Sigmoid colon (tissue), 7 donors: ENCODE data around the gene CUX1. TPM values are rescaled to one million over a fixed set of nuclear protein-coding genes. Genes with fewer than 3 reads are reported as not detected.
"Not testable (repeated sequence)": the region's sequence is repeated elsewhere in the genome, so short reads cannot be mapped to it uniquely, and the experiment has no call there.

Source experiments
- DNase-seq: peaks from one replicate; pipeline ENCODE4 v3.0.0-alpha.2; 2019
- H3K27ac ChIP-seq, 4 donors: fragments of 200-600 bp; sonication (generic); one replicate each; pipeline ENCODE4 v1.5.1; 2016 to 2019; ENCODE audit warnings: mild to moderate bottlenecking in 1 of 4
- H3K27me3 ChIP-seq, 3 donors: fragments of 200-600 bp; sonication (generic); one replicate each; pipeline ENCODE4 v1.5.1; 2019; ENCODE audit warnings: mild to moderate bottlenecking in 1 of 3
- H3K36me3 ChIP-seq, 4 donors: fragments of 200-600 bp; sonication (generic); one replicate each; pipeline ENCODE4 v1.5.1; 2016 to 2019
- H3K4me1 ChIP-seq, 4 donors: fragments of 200-600 bp; sonication (generic); one replicate each; pipeline ENCODE4 v1.5.1; 2017 to 2019
- H3K4me3 ChIP-seq, 4 donors: fragments of 200-600 bp; sonication (generic); one replicate each; pipeline ENCODE4 v1.5.1; 2017 to 2019; ENCODE audit warnings: mild to moderate bottlenecking in 2 of 4, moderate library complexity in 1 of 4
- H3K9me3 ChIP-seq, 4 donors: fragments of 200-600 bp in 3 of 4; sonication (generic) in 3 of 4; one replicate each; pipeline versions ENCODE4 v1.5.1 to v1.6.1; 2013 to 2019
- EP300 ChIP-seq, 4 donors: sonication (generic); formaldehyde crosslinking; IDR thresholded peaks; one replicate each; pipeline ENCODE4 v1.6.1; 2017; ENCODE audit warnings: antibody characterized with exemption in 4 of 4
- POLR2A ChIP-seq, 2 donors: fragments of 450-650 bp; IDR thresholded peaks; one replicate each; pipeline ENCODE4 v1.6.1; 2016; ENCODE audit warnings: antibody characterized with exemption in 2 of 2, mild to moderate bottlenecking in 2 of 2, moderate library complexity in 2 of 2
- POLR2AphosphoS5 ChIP-seq, 4 donors: sonication (generic); formaldehyde crosslinking; IDR thresholded peaks; one replicate each; pipeline ENCODE4 v1.6.1; 2017; ENCODE audit warnings: antibody characterized with exemption in 4 of 4
- WGBS, 2 donors: extraction: QIAGEN DNeasy Blood & Tissue Kit; methylation state at CpG; one replicate each; pipeline ENCODE4 v1.1.7; 2013; 5-methylcytosine and 5-hydroxymethylcytosine counted together
- intact Hi-C: fragments of 100-400 bp; cut with DNase I; formaldehyde crosslinking; loops from one replicate; pipeline ENCODE4 v1.15.1; 2023
- polyA plus RNA-seq, 3 donors: library from polyadenylated mRNA; stranded (reverse); fragments of 200-250 nt; gene quantifications; one replicate each; pipeline ENCODE4 v1.2.3, GENCODE V29; 2013
- total RNA-seq, 4 donors: library from RNA; depleted of rRNA; stranded (reverse); fragments of >200 nt; gene quantifications; one replicate each; pipeline ENCODE4 v1.1.0, GENCODE V29; 2016
- TF ChIP-seq, protein P1 (sequence below), 4 experiments: fragments of 450-650 bp in 3 of 4; fragments of 200-600 bp in 1 of 4; IDR thresholded peaks; one replicate each; pipeline ENCODE4 v1.5.1; 2016 to 2019; ENCODE audit warnings: antibody characterized with exemption in 4 of 4, mild to moderate bottlenecking in 3 of 4, moderate library complexity in 2 of 4
- donor health status: healthy with polysubstance abuse.
- donor health status: Bipolar disorder and iron deficiency.
- donor health status: healthy.

Gene CUX1
- total and polyA plus RNA-seq, 7 donors = 46.7 to 127 (median 49.9) TPM

DNA sequence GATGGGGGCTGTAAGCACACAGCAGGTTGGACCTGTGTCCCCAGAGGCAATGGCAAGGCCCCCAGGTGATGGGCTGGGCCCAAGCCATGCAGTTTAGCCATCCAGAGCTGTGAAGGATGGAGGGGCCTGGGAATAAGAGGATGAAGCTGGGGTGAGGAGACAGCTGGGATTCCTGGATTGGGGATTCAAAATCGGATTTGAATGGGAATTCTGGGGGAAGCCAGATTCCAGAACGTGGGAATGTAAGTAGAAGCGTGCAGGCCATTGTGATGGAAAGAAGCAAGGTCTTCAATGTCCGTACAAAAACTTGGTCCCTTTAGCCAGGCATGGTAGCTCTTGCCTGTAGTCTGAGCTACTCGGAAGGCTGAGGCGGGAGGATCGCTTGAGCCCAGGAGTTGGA, 479.1 kb downstream of the CUX1 start:
- WGBS, 2 donors = 92 to 93% methylated on average over 7 of the region's 7 CpGs
- no peak overlapping the region for H3K27ac ChIP-seq
- intact Hi-C loops = no loop called here
- TF ChIP-seq POLR2A (IDR thresholded peaks at IDR 0.05) (no peak), POLR2AphosphoS5 (IDR thresholded peaks at IDR 0.05) (no peak), EP300 (IDR thresholded peaks at IDR 0.05) (no peak)
- TF ChIP-seq, protein P1, sequence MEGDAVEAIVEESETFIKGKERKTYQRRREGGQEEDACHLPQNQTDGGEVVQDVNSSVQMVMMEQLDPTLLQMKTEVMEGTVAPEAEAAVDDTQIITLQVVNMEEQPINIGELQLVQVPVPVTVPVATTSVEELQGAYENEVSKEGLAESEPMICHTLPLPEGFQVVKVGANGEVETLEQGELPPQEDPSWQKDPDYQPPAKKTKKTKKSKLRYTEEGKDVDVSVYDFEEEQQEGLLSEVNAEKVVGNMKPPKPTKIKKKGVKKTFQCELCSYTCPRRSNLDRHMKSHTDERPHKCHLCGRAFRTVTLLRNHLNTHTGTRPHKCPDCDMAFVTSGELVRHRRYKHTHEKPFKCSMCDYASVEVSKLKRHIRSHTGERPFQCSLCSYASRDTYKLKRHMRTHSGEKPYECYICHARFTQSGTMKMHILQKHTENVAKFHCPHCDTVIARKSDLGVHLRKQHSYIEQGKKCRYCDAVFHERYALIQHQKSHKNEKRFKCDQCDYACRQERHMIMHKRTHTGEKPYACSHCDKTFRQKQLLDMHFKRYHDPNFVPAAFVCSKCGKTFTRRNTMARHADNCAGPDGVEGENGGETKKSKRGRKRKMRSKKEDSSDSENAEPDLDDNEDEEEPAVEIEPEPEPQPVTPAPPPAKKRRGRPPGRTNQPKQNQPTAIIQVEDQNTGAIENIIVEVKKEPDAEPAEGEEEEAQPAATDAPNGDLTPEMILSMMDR (IDR thresholded peaks at IDR 0.05) = no peak
- no peak for DNase-seq
- H3K36me3 ChIP-seq = no peaks in the 10 kb centered on the region
- H3K9me3 ChIP-seq = no peaks in the 10 kb centered on the region
- H3K4me1 ChIP-seq = no peaks in the 10 kb centered on the region
- peaks cover 0 to 39% (median 19%) of the 10 kb centered on the region in 3 donors for H3K27me3 ChIP-seq
- H3K4me3 ChIP-seq = no peak overlapping the region

DNA sequence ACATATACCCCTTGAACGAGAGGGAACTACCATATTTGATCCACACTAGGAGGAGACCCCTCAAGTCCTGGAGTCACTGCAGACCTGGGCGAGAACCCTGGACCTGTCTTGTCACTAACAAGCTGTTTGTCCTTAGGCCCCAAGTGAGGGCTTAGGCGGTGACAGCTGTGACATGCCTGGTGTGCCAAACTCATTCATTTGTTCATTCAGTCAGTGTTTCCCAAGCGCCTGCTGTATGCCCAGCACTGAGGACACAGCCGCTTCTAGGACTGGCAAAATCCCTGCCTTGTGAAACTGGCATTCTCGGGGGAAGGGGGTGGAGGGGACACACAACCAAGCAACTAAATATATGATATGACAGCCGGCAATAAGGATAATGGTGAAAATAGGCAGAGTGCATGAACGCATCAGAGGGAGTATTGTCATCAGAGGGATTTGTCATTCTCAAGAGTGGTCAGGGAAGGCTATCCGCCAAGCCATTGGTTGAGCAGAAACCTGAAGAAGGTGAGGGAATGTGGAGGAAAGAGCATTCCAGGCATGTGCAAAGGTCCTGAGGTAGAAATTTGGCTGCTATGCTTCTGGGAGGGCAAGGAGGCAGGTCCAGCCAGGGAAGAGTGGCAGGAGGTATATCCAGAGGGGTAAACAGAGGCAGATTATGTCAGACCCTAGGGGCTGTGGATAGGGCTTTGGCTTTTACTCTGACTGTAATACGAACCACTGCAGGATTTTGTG, 480.2 kb downstream of the CUX1 start:
- peaks cover 0 to 30% (median 18%) of the 10 kb centered on the region in 3 donors for H3K27me3 ChIP-seq
- H3K4me1 ChIP-seq = no peaks in the 10 kb centered on the region
- no peaks in the 10 kb centered on the region for H3K9me3 ChIP-seq
- TF ChIP-seq POLR2A (IDR thresholded peaks at IDR 0.05) (no peak), EP300 (IDR thresholded peaks at IDR 0.05) (no peak), POLR2AphosphoS5 (IDR thresholded peaks at IDR 0.05) (no peak)
- TF ChIP-seq, protein P1 (IDR thresholded peaks at IDR 0.05) = no peak
- 94 to 95% methylated on average over 10 of the region's 10 CpGs for WGBS, 2 donors
- no peaks in the 10 kb centered on the region for H3K36me3 ChIP-seq
- no peak overlapping the region for H3K4me3 ChIP-seq
- intact Hi-C loops = no loop called here
- DNase-seq = no peak
- no peak overlapping the region for H3K27ac ChIP-seq

DNA sequence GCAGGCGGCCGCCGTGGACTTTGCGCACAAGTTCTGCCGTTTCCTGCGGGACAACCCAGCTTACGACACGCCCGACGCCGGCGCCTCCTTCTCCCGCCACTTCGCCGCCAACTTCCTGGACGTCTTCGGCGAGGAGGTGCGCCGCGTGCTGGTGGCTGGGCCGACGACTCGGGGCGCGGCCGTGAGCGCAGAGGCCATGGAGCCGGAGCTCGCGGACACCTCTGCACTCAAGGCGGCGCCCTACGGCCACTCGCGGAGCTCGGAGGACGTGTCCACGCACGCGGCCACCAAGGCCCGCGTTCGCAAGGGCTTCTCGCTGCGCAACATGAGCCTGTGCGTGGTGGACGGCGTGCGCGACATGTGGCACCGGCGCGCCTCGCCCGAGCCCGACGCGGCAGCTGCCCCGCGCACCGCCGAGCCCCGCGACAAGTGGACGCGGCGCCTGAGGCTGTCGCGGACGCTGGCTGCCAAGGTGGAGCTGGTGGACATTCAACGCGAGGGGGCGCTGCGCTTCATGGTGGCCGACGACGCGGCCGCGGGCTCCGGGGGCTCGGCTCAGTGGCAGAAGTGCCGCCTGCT, 483.3 kb downstream of the CUX1 start:
- no peak for DNase-seq
- 72 to 87% methylated on average over 84 of the region's 84 CpGs for WGBS, 2 donors
- intact Hi-C loops = no loop called here

DNA sequence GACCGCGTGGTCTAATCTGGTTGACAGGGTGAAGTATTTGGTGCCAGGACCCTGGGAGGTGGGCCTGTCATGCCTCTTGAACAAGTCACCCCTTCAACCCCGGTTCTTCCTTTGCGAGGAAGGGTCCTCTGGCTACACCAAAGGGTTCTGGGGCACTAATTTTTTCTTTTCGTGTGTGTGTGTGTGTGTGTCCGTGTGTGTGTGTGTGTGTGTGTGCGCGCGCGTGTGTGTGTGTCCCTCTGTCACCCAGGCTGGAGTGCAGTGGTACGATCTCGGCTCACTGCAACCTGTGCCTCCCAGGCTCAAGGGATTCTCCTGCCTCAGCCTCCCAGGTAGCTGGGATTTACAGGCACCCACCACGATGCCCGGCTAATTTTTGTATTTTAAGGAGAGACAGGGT, 483.9 kb downstream of the CUX1 start:
- intact Hi-C loops, H3K27ac ChIP-seq, H3K4me1 ChIP-seq, H3K4me3 ChIP-seq, H3K36me3 ChIP-seq, H3K9me3 ChIP-seq, DNase-seq: not testable (repeated sequence)
- WGBS, 2 donors = 95 to 96% methylated on average over 14 of the region's 14 CpGs
- peaks cover 0 to 22% (median 14%) of the 10 kb centered on the region in 3 donors for H3K27me3 ChIP-seq

More for the DNA sequence above, 483.3 kb downstream of the CUX1 start:
- Histone ChIP-seq H3K4me1 (no peaks in the 10 kb centered on the region), H3K27ac (no peak overlapping the region), H3K36me3 (no peaks in the 10 kb centered on the region), H3K9me3 (no peaks in the 10 kb centered on the region), H3K27me3 (peaks cover 0 to 22% (median 14%) of the 10 kb centered on the region in 3 donors), H3K4me3 (no peak overlapping the region)
- TF ChIP-seq EP300 (IDR thresholded peaks at IDR 0.05) (no peak), POLR2AphosphoS5 (IDR thresholded peaks at IDR 0.05) (no peak), POLR2A (IDR thresholded peaks at IDR 0.05) (no peak)
- TF ChIP-seq, protein P1 (IDR thresholded peaks at IDR 0.05) = no peak

DNA sequence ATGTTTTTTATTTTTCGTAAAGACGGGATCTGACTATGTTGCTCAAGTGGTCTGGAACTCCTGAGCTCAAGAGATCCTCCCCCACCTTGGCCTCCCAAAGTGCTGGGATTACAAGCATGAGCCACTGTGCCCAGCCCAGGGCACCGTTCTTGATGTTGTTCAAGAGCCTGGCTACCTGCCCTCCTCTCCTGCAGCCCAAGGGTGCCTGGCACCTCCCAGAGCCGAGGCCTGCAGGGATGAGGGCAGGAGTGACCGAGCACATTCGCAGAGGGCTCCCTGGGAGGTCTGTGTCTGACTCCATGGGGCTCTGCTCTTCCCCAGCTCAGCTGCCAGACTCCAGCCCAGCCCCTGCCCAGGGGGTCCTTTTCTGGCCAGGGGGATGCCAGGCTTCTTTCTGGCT, 484.6 kb downstream of the CUX1 start:
- Histone ChIP-seq H3K36me3 (no peaks in the 10 kb centered on the region), H3K9me3 (no peaks in the 10 kb centered on the region), H3K27ac (no peak overlapping the region), H3K4me3 (no peak overlapping the region), H3K27me3 (peaks cover 0 to 22% (median 14%) of the 10 kb centered on the region in 3 donors), H3K4me1 (no peaks in the 10 kb centered on the region)
- TF ChIP-seq POLR2A (IDR thresholded peaks at IDR 0.05) (no peak), EP300 (IDR thresholded peaks at IDR 0.05) (no peak), POLR2AphosphoS5 (IDR thresholded peaks at IDR 0.05) (no peak)
- TF ChIP-seq, protein P1 (IDR thresholded peaks at IDR 0.05) = no peak
- DNase-seq = no peak
- intact Hi-C loops = no loop called here
- WGBS, 2 donors = 91 to 94% methylated on average over 6 of the region's 6 CpGs
